ENCODE data around the gene CDC42EP1. TPM values are rescaled to one million over a fixed set of nuclear protein-coding genes. Genes with fewer than 3 reads are reported as not detected.
"Not testable (repeated sequence)": the region's sequence is repeated elsewhere in the genome, so short reads cannot be mapped to it uniquely, and the experiment has no call there.

Gene CDC42EP1
- total RNA-seq, 2 experiments from 2014 or later: not detected

- POLR2A ChIA-PET: interaction anchor here (0.6 to 1.4 kb wide), 2 partner anchors 20 to 40 kb away, joined by 3 read pairs; no protein-coding TSS in a partner anchor
- H3K27me3 ChIP-seq (ENCODE audit: control insufficient read depth in 1 of 2, insufficient read depth in 2 of 2, low read length in 2 of 2): no peaks in the 10 kb centered on the region
- CTCF ChIA-PET: interaction anchor here (1.0 to 3.9 kb wide), 2 partner anchors 20 to 46 kb away, joined by 3 to 26 read pairs; no protein-coding TSS in a partner anchor
- H3K27me3 Mint-ChIP-seq: peaks cover 20% of the 10 kb centered on the region
- H3K4me3 Mint-ChIP-seq: no peak overlapping the region
- DNase-seq: no peak
- ATAC-seq (ENCODE audit: poor library complexity): no peak
- no peaks in the 10 kb centered on the region for H3K9me3 Mint-ChIP-seq
- no peaks in the 10 kb centered on the region for H3K9me3 ChIP-seq (ENCODE audit: control insufficient read depth in 1 of 2, insufficient read depth in 1 of 2, low read length in 2 of 2)
- H3K4me1 Mint-ChIP-seq (ENCODE audit: low read depth): peaks cover 10% of the 10 kb centered on the region
- no peak overlapping the region for H3K4me3 ChIP-seq (ENCODE audit: low read length)
- H3K27ac ChIP-seq (ENCODE audit: low read depth in 1 of 2, low read length in 2 of 2): no peak overlapping the region
- H3K36me3 Mint-ChIP-seq (ENCODE audit: low read depth): no peaks in the 10 kb centered on the region
- no peak for TF ChIP-seq CTCF (IDR thresholded peaks at IDR 0.05)
- H3K4me1 ChIP-seq (ENCODE audit: insufficient read depth, low read length): peaks cover 26% of the 10 kb centered on the region
- H3K27ac Mint-ChIP-seq: no peak overlapping the region
- H3K36me3 ChIP-seq (ENCODE audit: insufficient read depth, low read length): no peaks in the 10 kb centered on the region
- intact Hi-C loops (cut with DNase I, micrococcal nuclease): no loop called here
Observed at GRCh38 chr22:37546437-37547250, 13.6 kb upstream of the CDC42EP1 start.

- H3K9me3 Mint-ChIP-seq: no peaks in the 10 kb centered on the region
- DNase-seq (no peak), ATAC-seq (ENCODE audit: poor library complexity) (no peak)
- H3K27me3 ChIP-seq (ENCODE audit: control insufficient read depth in 1 of 2, insufficient read depth in 2 of 2, low read length in 2 of 2): no peaks in the 10 kb centered on the region
- H3K4me3 Mint-ChIP-seq: no peak overlapping the region
- TF ChIP-seq CTCF (IDR thresholded peaks at IDR 0.05): no peak
- H3K27ac ChIP-seq (ENCODE audit: low read depth in 1 of 2, low read length in 2 of 2): no peak overlapping the region
- peaks cover 15% of the 10 kb centered on the region for H3K27me3 Mint-ChIP-seq
- H3K27ac Mint-ChIP-seq: no peak overlapping the region
- H3K36me3 ChIP-seq (ENCODE audit: insufficient read depth, low read length): no peaks in the 10 kb centered on the region
- H3K36me3 Mint-ChIP-seq (ENCODE audit: low read depth): no peaks in the 10 kb centered on the region
- peaks cover 6% of the 10 kb centered on the region for H3K4me1 Mint-ChIP-seq (ENCODE audit: low read depth)
- CTCF ChIA-PET: interaction anchor here (3.9 kb wide), 1 partner anchor 19 kb away, joined by 26 read pairs; no protein-coding TSS in a partner anchor
- H3K9me3 ChIP-seq (ENCODE audit: control insufficient read depth in 1 of 2, insufficient read depth in 1 of 2, low read length in 2 of 2): no peaks in the 10 kb centered on the region
- H3K4me1 ChIP-seq (ENCODE audit: insufficient read depth, low read length): peaks cover 20% of the 10 kb centered on the region
- intact Hi-C loops (cut with DNase I, micrococcal nuclease): no loop called here
- POLR2A ChIA-PET: no interaction called here
- H3K4me3 ChIP-seq (ENCODE audit: low read length): no peak overlapping the region
Observed at GRCh38 chr22:37547251-37547741, 13.0 kb upstream of the CDC42EP1 start.

- Mint-ChIP-seq H3K27me3 (peaks cover 21% of the 10 kb centered on the region), H3K4me1 (ENCODE audit: low read depth) (peaks cover 6% of the 10 kb centered on the region), H3K4me3 (no peak overlapping the region), H3K9me3 (no peaks in the 10 kb centered on the region), H3K36me3 (ENCODE audit: low read depth) (no peaks in the 10 kb centered on the region), H3K27ac (no peak overlapping the region)
- intact Hi-C loops (cut with DNase I, micrococcal nuclease): no loop called here
- H3K4me1 ChIP-seq (ENCODE audit: insufficient read depth, low read length): peaks cover 17% of the 10 kb centered on the region
- no peak overlapping the region for H3K4me3 ChIP-seq (ENCODE audit: low read length)
- TF ChIP-seq CTCF (IDR thresholded peaks at IDR 0.05): no peak
- POLR2A ChIA-PET: interaction anchor here (0.5 kb wide), 1 partner anchor 17 kb away, joined by 3 read pairs; no protein-coding TSS in a partner anchor
- H3K27me3 ChIP-seq (ENCODE audit: control insufficient read depth in 1 of 2, insufficient read depth in 2 of 2, low read length in 2 of 2): no peaks in the 10 kb centered on the region
- ATAC-seq (ENCODE audit: poor library complexity) (no peak), DNase-seq (no peak)
- H3K36me3 ChIP-seq (ENCODE audit: insufficient read depth, low read length): no peaks in the 10 kb centered on the region
- no peaks in the 10 kb centered on the region for H3K9me3 ChIP-seq (ENCODE audit: control insufficient read depth in 1 of 2, insufficient read depth in 1 of 2, low read length in 2 of 2)
- CTCF ChIA-PET: interaction anchor here (0.6 to 1.2 kb wide), 3 partner anchors 11 to 17 kb away, joined by 3 to 4 read pairs (median 4); no protein-coding TSS in a partner anchor
- H3K27ac ChIP-seq (ENCODE audit: low read depth in 1 of 2, low read length in 2 of 2): no peak overlapping the region
Observed at GRCh38 chr22:37549704-37550059, 10.6 kb upstream of the CDC42EP1 start.

- peaks cover 18% of the 10 kb centered on the region for H3K27me3 Mint-ChIP-seq
- CTCF ChIA-PET; H3K9me3 ChIP-seq (ENCODE audit: control insufficient read depth in 1 of 2, insufficient read depth in 1 of 2, low read length in 2 of 2); H3K27me3 ChIP-seq (ENCODE audit: control insufficient read depth in 1 of 2, insufficient read depth in 2 of 2, low read length in 2 of 2); H3K27ac ChIP-seq (ENCODE audit: low read depth in 1 of 2, low read length in 2 of 2); H3K4me3 ChIP-seq (ENCODE audit: low read length); H3K4me1 ChIP-seq (ENCODE audit: insufficient read depth, low read length); DNase-seq; ATAC-seq (ENCODE audit: poor library complexity); H3K36me3 Mint-ChIP-seq (ENCODE audit: low read depth); H3K36me3 ChIP-seq (ENCODE audit: insufficient read depth, low read length); H3K9me3 Mint-ChIP-seq; H3K27ac Mint-ChIP-seq; intact Hi-C loops (cut with DNase I, micrococcal nuclease); POLR2A ChIA-PET; H3K4me3 Mint-ChIP-seq; H3K4me1 Mint-ChIP-seq (ENCODE audit: low read depth): not testable (repeated sequence)
Observed at GRCh38 chr22:37550921-37551320, 9.4 kb upstream of the CDC42EP1 start.
